GM18867 (cell line): ENCODE results near the gene RECK.
"Not testable (repeated sequence)": the region's sequence is repeated elsewhere in the genome, so short reads cannot be mapped to it uniquely, and the experiment has no call there.

ENCODE experiments used
- ATAC-seq: cut with Tn5 transposase; IDR thresholded peaks from one replicate; pipeline ENCODE4 v1.9.1; 2021; ENCODE audit warnings: mild to moderate bottlenecking, moderate library complexity; ENCODE audit not compliant: unreplicated experiment

RECK gene

GRCh38 chr9:36053971-36054370 is 17.3 kb downstream of the RECK start:
- ATAC-seq, result no peak

- no peak for ATAC-seq
Measured at GRCh38 chr9:36056896-36057295, 20.2 kb downstream of the RECK start.

GRCh38 chr9:36063804-36064447 is 27.2 kb downstream of the RECK start:
- no peak for ATAC-seq

GRCh38 chr9:36064448-36065037 is 27.8 kb downstream of the RECK start:
- no peak for ATAC-seq

GRCh38 chr9:36074055-36074454 is 37.3 kb downstream of the RECK start:
- no peak for ATAC-seq

GRCh38 chr9:36074870-36075532 is 38.3 kb downstream of the RECK start:
- no peak for ATAC-seq

- no peak for ATAC-seq
Measured at GRCh38 chr9:36078051-36078450, 41.3 kb downstream of the RECK start.

GRCh38 chr9:36080519-36080918 is 43.8 kb downstream of the RECK start:
- ATAC-seq, result no peak

GRCh38 chr9:36082931-36083330 is 46.2 kb downstream of the RECK start:
- ATAC-seq, result no peak

- no peak for ATAC-seq
Measured at GRCh38 chr9:36086442-36086841, 49.7 kb downstream of the RECK start.

GRCh38 chr9:36087054-36087453 is 50.3 kb downstream of the RECK start:
- not testable (repeated sequence) for ATAC-seq

GRCh38 chr9:36088020-36088419 is 51.3 kb downstream of the RECK start:
- no peak for ATAC-seq

- ATAC-seq, result no peak
Measured at GRCh38 chr9:36091026-36091953, 54.6 kb downstream of the RECK start.

GRCh38 chr9:36092014-36092413 is 55.3 kb downstream of the RECK start:
- ATAC-seq, result no peak

- ATAC-seq, result peak; percentile 89
Measured at GRCh38 chr9:36092509-36093215, 55.9 kb downstream of the RECK start.

- no peak for ATAC-seq
Measured at GRCh38 chr9:36093384-36093783, 56.7 kb downstream of the RECK start.

GRCh38 chr9:36099718-36100117 is 63.0 kb downstream of the RECK start:
- ATAC-seq, result no peak

GRCh38 chr9:36100532-36100931 is 63.8 kb downstream of the RECK start:
- no peak for ATAC-seq

- no peak for ATAC-seq
Measured at GRCh38 chr9:36101916-36102741, 65.4 kb downstream of the RECK start.
